Muscle of leg (tissue), 11 donors: ENCODE data around the gene LRRK1. TPM values are rescaled to one million over a fixed set of nuclear protein-coding genes. Genes with fewer than 3 reads are reported as not detected.

Source experiments
- DNase-seq: peaks from one replicate; pipeline ENCODE4 v3.0.0; 2013
- H3K27ac ChIP-seq: one replicate; pipeline ENCODE4 v1.5.1; 2013; ENCODE audit warnings: mild to moderate bottlenecking, low read length, control low read depth
- H3K27me3 ChIP-seq: one replicate; pipeline ENCODE4 v1.6.1; 2013; ENCODE audit warnings: low read length; ENCODE audit not compliant: control insufficient read depth, insufficient read depth
- H3K36me3 ChIP-seq: one replicate; pipeline ENCODE4 v1.6.1; 2013; ENCODE audit warnings: low read length; ENCODE audit not compliant: control insufficient read depth, insufficient read depth
- H3K4me1 ChIP-seq: one replicate; pipeline ENCODE4 v1.6.1; 2013; ENCODE audit warnings: low read length; ENCODE audit not compliant: control insufficient read depth, insufficient read depth
- H3K4me3 ChIP-seq: one replicate; pipeline ENCODE4 v1.5.1; 2013; ENCODE audit warnings: low read length, control low read depth
- H3K9me3 ChIP-seq: replicated peaks from 2 replicates; pipeline ENCODE4 v1.6.1; 2013; ENCODE audit warnings: low read depth, low read length; ENCODE audit not compliant: control insufficient read depth
- WGBS: methylation state at CpG from one replicate; pipeline ENCODE4 v1.1.5; 2013; ENCODE audit warnings: missing lambda C conversion rate; ENCODE audit not compliant: insufficient coverage; 5-methylcytosine and 5-hydroxymethylcytosine counted together
- polyA plus RNA-seq, 8 donors: library from polyadenylated mRNA; unstranded; fragments of 120-200 nt; gene quantifications; one replicate each; pipeline versions ENCODE4 v1.2.1 to v1.2.3, GENCODE V29; 2013; ENCODE audit warnings: inconsistent platforms in 1 of 8, low replicate concordance in 1 of 8; ENCODE audit not compliant: insufficient read length in 8 of 8, insufficient read depth in 1 of 8
- total RNA-seq: library from RNA; stranded (reverse); fragments of 120-200 nt; gene quantifications from one replicate; pipeline ENCODE4 v1.2.4, GENCODE V29; 2013

The LRRK1 gene
- total and polyA plus RNA-seq, 9 donors = 4.1 to 9.4 (median 5.8) TPM

GRCh38 chr15:101112336-101113113 is 193.4 kb downstream of the LRRK1 start:
- H3K4me1 ChIP-seq = peaks cover 65% of the 10 kb centered on the region
- no peak for DNase-seq
- H3K27ac ChIP-seq = peak overlapping the region; percentile 11
- no peaks in the 10 kb centered on the region for H3K9me3 ChIP-seq
- H3K27me3 ChIP-seq = no peaks in the 10 kb centered on the region
- 59% methylated on average over 13 of the region's 16 CpGs for WGBS
- no peak overlapping the region for H3K4me3 ChIP-seq
- no peaks in the 10 kb centered on the region for H3K36me3 ChIP-seq

GRCh38 chr15:101113114-101114005 is 194.2 kb downstream of the LRRK1 start:
- WGBS = 73% methylated on average over 9 of the region's 19 CpGs
- no peak for DNase-seq
- Histone ChIP-seq H3K9me3 (no peaks in the 10 kb centered on the region), H3K4me1 (peaks cover 65% of the 10 kb centered on the region), H3K4me3 (no peak overlapping the region), H3K27me3 (no peaks in the 10 kb centered on the region), H3K27ac (no peak overlapping the region), H3K36me3 (no peaks in the 10 kb centered on the region)

DNA sequence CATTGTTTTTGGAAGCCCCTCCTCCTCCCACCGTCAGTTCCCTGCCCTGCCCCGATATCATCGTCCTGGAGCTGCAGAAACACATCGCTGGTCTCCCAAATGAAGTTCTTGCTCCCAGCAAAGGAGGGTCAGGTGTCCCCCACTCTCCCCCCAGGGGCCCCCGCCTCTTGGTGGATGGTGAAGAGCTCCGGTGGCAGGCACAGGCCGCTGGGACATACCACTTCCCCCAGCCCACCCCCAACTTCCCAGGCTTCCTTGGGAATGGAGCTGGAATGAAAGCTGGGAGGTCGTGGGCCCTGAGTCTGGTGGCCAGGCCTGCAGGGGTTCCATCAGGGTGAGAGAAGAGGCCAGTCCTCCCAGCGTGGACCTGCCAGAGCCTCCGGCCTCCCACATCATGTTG is 195.0 kb downstream of the LRRK1 start:
- Histone ChIP-seq H3K9me3 (no peaks in the 10 kb centered on the region), H3K36me3 (no peaks in the 10 kb centered on the region), H3K27me3 (no peaks in the 10 kb centered on the region), H3K4me1 (peaks cover 65% of the 10 kb centered on the region), H3K4me3 (no peak overlapping the region), H3K27ac (no peak overlapping the region)
- DNase-seq = no peak
- WGBS = 80% methylated on average over 3 of the region's 10 CpGs

DNA sequence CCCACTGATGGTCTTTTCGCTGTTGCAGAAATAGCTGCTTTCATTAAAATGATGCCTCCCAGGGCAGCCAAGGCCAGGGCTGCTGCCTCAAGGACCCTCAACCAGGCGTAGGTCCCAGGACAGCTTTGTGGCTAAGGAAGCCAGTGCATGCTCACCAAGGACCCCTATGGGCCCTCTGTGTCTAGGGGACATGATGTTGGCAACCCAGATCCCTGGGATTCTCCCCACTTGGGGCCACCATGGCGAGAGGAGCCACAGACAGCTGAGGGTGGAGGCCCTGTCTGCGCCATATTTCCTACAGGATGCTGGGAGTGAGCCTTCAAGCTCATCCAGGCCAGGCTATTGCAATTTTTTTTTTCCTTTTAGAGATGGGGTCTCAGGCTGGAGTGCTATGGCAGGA is 195.5 kb downstream of the LRRK1 start:
- Histone ChIP-seq H3K9me3 (no peaks in the 10 kb centered on the region), H3K4me1 (peaks cover 65% of the 10 kb centered on the region), H3K36me3 (no peaks in the 10 kb centered on the region), H3K4me3 (no peak overlapping the region), H3K27me3 (no peaks in the 10 kb centered on the region), H3K27ac (no peak overlapping the region)
- 95% methylated on average over 2 of the region's 4 CpGs for WGBS
- DNase-seq = no peak

DNA sequence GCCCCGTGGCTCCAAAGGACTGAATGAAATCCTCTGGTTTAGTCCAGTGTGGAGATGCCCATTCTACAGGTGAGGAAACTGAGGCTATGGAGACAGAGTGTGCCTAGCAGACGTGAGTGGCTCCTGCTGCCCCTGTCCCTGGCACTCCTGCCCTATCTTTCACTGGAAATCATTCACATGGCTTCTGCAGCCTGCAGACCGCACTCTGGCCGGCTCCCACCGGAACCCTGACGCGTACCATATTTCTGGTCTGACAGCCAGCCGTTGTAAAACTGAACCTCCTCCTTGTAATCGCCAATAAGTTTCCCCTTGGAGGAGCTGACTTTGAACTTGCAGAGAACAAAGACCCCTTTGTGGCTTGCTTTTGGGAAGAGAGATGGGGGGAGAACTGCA is 196.2 kb downstream of the LRRK1 start:
- 20% methylated on average over 8 of the region's 9 CpGs for WGBS
- Histone ChIP-seq H3K27ac (peak overlapping the region; percentile 84), H3K27me3 (no peaks in the 10 kb centered on the region), H3K4me1 (peaks cover 66% of the 10 kb centered on the region), H3K4me3 (no peak overlapping the region), H3K36me3 (no peaks in the 10 kb centered on the region), H3K9me3 (no peaks in the 10 kb centered on the region)
- DNase-seq = peak; percentile 77

- H3K36me3 ChIP-seq = no peaks in the 10 kb centered on the region
- no peaks in the 10 kb centered on the region for H3K27me3 ChIP-seq
- DNase-seq = peak; percentile 90
- H3K9me3 ChIP-seq = no peaks in the 10 kb centered on the region
- H3K4me3 ChIP-seq = no peak overlapping the region
- H3K4me1 ChIP-seq = peaks cover 68% of the 10 kb centered on the region
- H3K27ac ChIP-seq = peak overlapping the region; percentile 84
- 1% methylated on average over 11 of the region's 17 CpGs for WGBS
These were observed 196.9 kb downstream of the LRRK1 start for GRCh38 chr15:101115786-101116680.

- Histone ChIP-seq H3K27ac (peak overlapping the region; percentile 84), H3K9me3 (no peaks in the 10 kb centered on the region), H3K36me3 (no peaks in the 10 kb centered on the region), H3K4me3 (no peak overlapping the region), H3K4me1 (peaks cover 68% of the 10 kb centered on the region), H3K27me3 (no peaks in the 10 kb centered on the region)
- no CpG with 5 or more reads among the region's 1 CpG for WGBS
- DNase-seq = no peak
These were observed 197.5 kb downstream of the LRRK1 start for GRCh38 chr15:101116681-101116976.

DNA sequence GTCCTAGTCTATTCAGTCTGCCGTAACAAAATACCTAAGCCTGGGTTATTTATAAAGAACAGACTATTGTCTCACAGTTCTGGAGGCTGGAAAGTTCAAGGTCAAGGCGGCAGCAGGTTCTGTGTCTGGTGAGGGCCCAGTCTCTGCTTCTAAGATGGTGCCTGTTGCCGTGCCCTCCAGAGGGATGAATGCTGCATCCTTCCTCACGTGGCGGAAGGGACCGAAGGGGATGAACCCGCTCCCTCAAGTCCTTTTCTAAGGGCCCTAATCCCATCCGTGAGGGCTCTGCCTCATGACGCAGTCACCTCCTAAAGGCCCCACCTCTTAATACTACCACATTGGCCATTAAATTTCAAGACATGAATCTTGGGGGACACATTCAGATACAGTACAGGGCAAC is 199.0 kb downstream of the LRRK1 start:
- 98% methylated on average over 6 of the region's 9 CpGs for WGBS
- Histone ChIP-seq H3K9me3 (no peaks in the 10 kb centered on the region), H3K27me3 (no peaks in the 10 kb centered on the region), H3K36me3 (no peaks in the 10 kb centered on the region), H3K4me3 (no peak overlapping the region), H3K27ac (no peak overlapping the region), H3K4me1 (peaks cover 62% of the 10 kb centered on the region)
- no peak for DNase-seq

DNA sequence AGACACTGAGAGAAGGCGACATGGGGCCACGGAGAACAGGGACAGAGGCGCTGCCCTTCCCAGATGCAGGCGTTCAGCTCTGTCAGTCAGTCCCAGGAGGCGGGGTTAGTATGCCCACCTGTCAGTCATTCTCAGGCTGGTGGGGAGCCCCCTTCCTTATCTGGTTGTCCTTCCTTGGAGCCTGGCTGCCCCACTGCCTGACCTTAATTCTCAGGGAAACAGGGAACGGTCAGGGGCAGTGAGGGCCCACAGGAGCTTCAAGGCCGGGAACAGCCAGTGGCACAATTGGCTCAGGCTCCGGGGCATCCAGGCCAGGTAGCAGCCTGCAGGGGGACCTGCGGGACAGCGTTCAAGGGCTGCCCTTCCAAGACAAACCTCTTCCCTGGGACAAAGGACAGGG is 199.5 kb downstream of the LRRK1 start:
- Histone ChIP-seq H3K4me1 (peaks cover 57% of the 10 kb centered on the region), H3K9me3 (no peaks in the 10 kb centered on the region), H3K36me3 (no peaks in the 10 kb centered on the region), H3K4me3 (no peak overlapping the region), H3K27ac (no peak overlapping the region), H3K27me3 (no peaks in the 10 kb centered on the region)
- 83% methylated on average over 8 of the region's 10 CpGs for WGBS
- DNase-seq = no peak

DNA sequence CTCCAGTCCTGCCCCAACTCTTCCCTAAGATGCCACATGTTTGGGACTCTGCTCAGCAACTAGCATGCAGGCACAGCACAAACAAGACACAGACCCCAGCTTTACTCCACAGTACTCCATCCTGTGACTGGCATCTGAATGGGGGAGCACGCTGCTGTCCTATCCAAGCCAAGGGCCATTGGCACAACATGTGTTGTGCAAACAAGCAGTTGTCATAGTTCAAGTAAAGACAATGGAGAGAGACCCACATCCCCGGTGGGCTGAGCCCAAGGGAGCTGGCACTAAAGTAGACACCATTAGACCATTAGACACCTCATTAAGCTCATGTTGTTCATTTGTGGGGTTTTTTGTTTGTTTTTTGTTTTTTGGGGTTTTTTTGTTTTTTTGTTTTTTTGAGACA is 200.0 kb downstream of the LRRK1 start:
- peaks cover 51% of the 10 kb centered on the region for H3K4me1 ChIP-seq

More for the DNA sequence above, 200.0 kb downstream of the LRRK1 start:
- Histone ChIP-seq H3K9me3 (no peaks in the 10 kb centered on the region), H3K4me3 (no peak overlapping the region), H3K36me3 (no peaks in the 10 kb centered on the region), H3K27ac (no peak overlapping the region), H3K27me3 (no peaks in the 10 kb centered on the region)
- no peak for DNase-seq
- WGBS = no CpG with 5 or more reads among the region's 2 CpGs
